Ishikawa (cell line): ENCODE results near the gene SMTNL2.

Experiments used
- CEBPB ChIP-seq: IDR thresholded peaks from 2 replicates; pipeline ENCODE4 v1.6.1; 2012
- EGR1 ChIP-seq: IDR thresholded peaks from 2 replicates; pipeline ENCODE4 v1.6.1; 2012
- FOXM1 ChIP-seq: IDR thresholded peaks from 2 replicates; pipeline ENCODE4 v1.6.1; 2012; ENCODE audit warnings: low read depth, borderline replicate concordance
- MAX ChIP-seq: IDR thresholded peaks from 2 replicates; pipeline ENCODE4 v1.6.1; 2012
- NFIC ChIP-seq: IDR thresholded peaks from 2 replicates; pipeline ENCODE4 v1.6.1; 2012
- REST ChIP-seq: IDR thresholded peaks from 2 replicates; pipeline ENCODE4 v1.6.1; 2012; ENCODE audit warnings: low read depth, mild to moderate bottlenecking
- TAF1 ChIP-seq: IDR thresholded peaks from 2 replicates; pipeline ENCODE4 v1.6.1; 2012; ENCODE audit warnings: low read depth, mild to moderate bottlenecking
- TF ChIP-seq, protein P1 (sequence below): IDR thresholded peaks from 2 replicates; pipeline ENCODE4 v1.6.1; 2012

DNA sequence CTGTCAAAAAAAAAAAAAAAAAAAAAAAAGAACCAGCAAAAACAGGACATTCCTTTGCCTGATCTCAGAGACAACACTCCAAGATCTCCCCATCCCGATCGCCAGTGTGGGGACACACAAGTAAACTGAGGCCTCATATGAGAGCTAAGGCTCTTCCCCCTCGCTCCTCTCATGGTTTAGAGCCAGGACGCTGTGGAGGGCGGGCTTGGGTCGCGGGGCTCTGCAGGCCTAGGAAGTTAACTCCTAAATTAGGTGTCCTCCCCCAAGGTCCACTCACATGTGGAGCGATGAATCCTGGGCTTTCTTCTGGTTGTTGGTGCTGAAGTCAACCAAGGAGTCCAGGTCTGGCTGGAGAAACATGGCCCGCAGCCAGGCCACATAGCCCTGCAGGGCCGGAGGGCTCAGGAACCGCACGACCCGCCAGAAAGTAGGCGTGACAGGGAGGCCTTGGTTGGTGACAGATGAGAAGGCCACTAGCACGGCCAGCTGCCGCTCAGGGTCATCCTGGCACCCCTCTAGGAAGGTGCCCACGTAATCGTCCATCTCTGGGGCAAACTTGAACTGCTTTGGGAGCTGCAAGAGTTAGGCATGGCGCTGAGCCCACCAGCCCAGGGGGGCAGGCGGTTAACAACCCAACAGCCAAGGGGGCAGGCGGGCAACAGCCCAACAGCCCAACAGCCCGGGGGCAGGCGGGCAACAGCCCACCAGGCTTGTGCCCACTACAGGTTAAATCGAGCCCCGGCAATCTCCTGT, 34.4 kb upstream of the SMTNL2 start:
- TF ChIP-seq CEBPB (no peak), NFIC (no peak), EGR1 (no peak), TAF1 (no peak), REST (no peak), FOXM1 (no peak), MAX (no peak)
- TF ChIP-seq, protein P1, sequence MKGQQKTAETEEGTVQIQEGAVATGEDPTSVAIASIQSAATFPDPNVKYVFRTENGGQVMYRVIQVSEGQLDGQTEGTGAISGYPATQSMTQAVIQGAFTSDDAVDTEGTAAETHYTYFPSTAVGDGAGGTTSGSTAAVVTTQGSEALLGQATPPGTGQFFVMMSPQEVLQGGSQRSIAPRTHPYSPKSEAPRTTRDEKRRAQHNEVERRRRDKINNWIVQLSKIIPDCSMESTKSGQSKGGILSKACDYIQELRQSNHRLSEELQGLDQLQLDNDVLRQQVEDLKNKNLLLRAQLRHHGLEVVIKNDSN, result no peak
